GM21717 (cell line): Measurements from ENCODE around the gene AKR7A2.
"Not testable (repeated sequence)": the region's sequence is repeated elsewhere in the genome, so short reads cannot be mapped to it uniquely, and the experiment has no call there.

ENCODE experiments used
- ATAC-seq: cut with Tn5 transposase; IDR thresholded peaks from one replicate; pipeline ENCODE4 v1.9.1; 2021; ENCODE audit warnings: mild to moderate bottlenecking, moderate library complexity; ENCODE audit not compliant: unreplicated experiment

The AKR7A2 gene

GRCh38 chr1:19307794-19308508 is 4.0 kb downstream of the AKR7A2 start:
- no peak for ATAC-seq

- no peak for ATAC-seq
Measured at GRCh38 chr1:19306941-19307340, 5.0 kb downstream of the AKR7A2 start.

- no peak for ATAC-seq
Measured at GRCh38 chr1:19305880-19306279, 6.1 kb downstream of the AKR7A2 start.

- not testable (repeated sequence) for ATAC-seq
Measured at GRCh38 chr1:19304081-19304480, 7.9 kb downstream of the AKR7A2 start.

GRCh38 chr1:19300211-19300610 is 11.7 kb downstream of the AKR7A2 start:
- no peak for ATAC-seq

GRCh38 chr1:19294638-19295037 is 17.3 kb downstream of the AKR7A2 start:
- no peak for ATAC-seq

- no peak for ATAC-seq
Measured at GRCh38 chr1:19289244-19289643, 22.7 kb downstream of the AKR7A2 start.

GRCh38 chr1:19288324-19289241 is 23.4 kb downstream of the AKR7A2 start, which contains the start of gene AKR7A3:
AKR7A3 (minus strand) TSS chr1:19288770; CDS start chr1:19288709, 61 bp downstream.
- ATAC-seq, result not testable (repeated sequence)

- no peak for ATAC-seq
Measured at GRCh38 chr1:19287436-19288185, 24.3 kb downstream of the AKR7A2 start.

- not testable (repeated sequence) for ATAC-seq
Measured at GRCh38 chr1:19285807-19286206, 26.1 kb downstream of the AKR7A2 start.

- not testable (repeated sequence) for ATAC-seq
Measured at GRCh38 chr1:19285366-19285765, 26.6 kb downstream of the AKR7A2 start.

GRCh38 chr1:19284881-19285280 is 27.1 kb downstream of the AKR7A2 start:
- ATAC-seq, result no peak

GRCh38 chr1:19283891-19284290 is 28.1 kb downstream of the AKR7A2 start:
- ATAC-seq, result no peak

GRCh38 chr1:19274636-19275035 is 37.3 kb downstream of the AKR7A2 start:
- no peak for ATAC-seq

- ATAC-seq, result not testable (repeated sequence)
Measured at GRCh38 chr1:19273844-19274531, 38.0 kb downstream of the AKR7A2 start.

GRCh38 chr1:19273106-19273843 is 38.7 kb downstream of the AKR7A2 start:
- ATAC-seq, result no peak

GRCh38 chr1:19272064-19272463 is 39.9 kb downstream of the AKR7A2 start:
- no peak for ATAC-seq

GRCh38 chr1:19270343-19270730 is 41.6 kb downstream of the AKR7A2 start:
- ATAC-seq, result not testable (repeated sequence)

- ATAC-seq, result not testable (repeated sequence)
Measured at GRCh38 chr1:19269427-19270342, 42.3 kb downstream of the AKR7A2 start.
